Cortex of kidney (tissue), 1 donor: ENCODE measurements around the gene FAT1.

Experiments
- DNase-seq: peaks from one replicate; lab custom pipeline; 2025; lab: John Stamatoyannopoulos, UW

Gene FAT1

GRCh38 chr4:186606591-186606992, 117.1 kb downstream of the FAT1 start:
- no peak for DNase-seq

GRCh38 chr4:186605261-186605865, 118.3 kb downstream of the FAT1 start:
- no peak for DNase-seq

GRCh38 chr4:186604124-186604807, 119.4 kb downstream of the FAT1 start:
- no peak for DNase-seq

GRCh38 chr4:186602978-186603377, 120.7 kb downstream of the FAT1 start:
- DNase-seq, result no peak

GRCh38 chr4:186599483-186599882, 124.2 kb downstream of the FAT1 start:
- no peak for DNase-seq

- DNase-seq, result no peak
These were observed 125.0 kb downstream of the FAT1 start for GRCh38 chr4:186598686-186599085.

- no peak for DNase-seq
These were observed 126.7 kb downstream of the FAT1 start for GRCh38 chr4:186596850-186597390.

GRCh38 chr4:186596346-186596745, 127.3 kb downstream of the FAT1 start:
- DNase-seq, result no peak

- DNase-seq, result no peak
These were observed 130.1 kb downstream of the FAT1 start for GRCh38 chr4:186593587-186593973.

- DNase-seq, result no peak
These were observed 130.6 kb downstream of the FAT1 start for GRCh38 chr4:186592966-186593586.

- DNase-seq, result no peak
These were observed 131.2 kb downstream of the FAT1 start for GRCh38 chr4:186592445-186592844.

GRCh38 chr4:186591651-186592050, 132.0 kb downstream of the FAT1 start:
- DNase-seq, result no peak

GRCh38 chr4:186588503-186588902, 135.2 kb downstream of the FAT1 start:
- DNase-seq, result no peak

- no peak for DNase-seq
These were observed 136.1 kb downstream of the FAT1 start for GRCh38 chr4:186587416-186588018.

- no peak for DNase-seq
These were observed 137.5 kb downstream of the FAT1 start for GRCh38 chr4:186586205-186586604.

GRCh38 chr4:186584912-186585311, 138.7 kb downstream of the FAT1 start:
- no peak for DNase-seq

GRCh38 chr4:186581421-186581820, 142.2 kb downstream of the FAT1 start:
- no peak for DNase-seq

- DNase-seq, result no peak
These were observed 143.0 kb downstream of the FAT1 start for GRCh38 chr4:186580669-186581068.

- DNase-seq, result no peak
These were observed 153.3 kb downstream of the FAT1 start for GRCh38 chr4:186570193-186570996.

GRCh38 chr4:186569533-186570192, 154.0 kb downstream of the FAT1 start:
- no peak for DNase-seq

GRCh38 chr4:186566068-186566467, 157.6 kb downstream of the FAT1 start:
- no peak for DNase-seq
